ENCODE data around the gene LAMC3. TPM values are rescaled to one million over a fixed set of nuclear protein-coding genes. Genes with fewer than 3 reads are reported as not detected.

The LAMC3 gene
- total RNA-seq, 1 experiment from 2014 or later: 0.36 TPM

DNA sequence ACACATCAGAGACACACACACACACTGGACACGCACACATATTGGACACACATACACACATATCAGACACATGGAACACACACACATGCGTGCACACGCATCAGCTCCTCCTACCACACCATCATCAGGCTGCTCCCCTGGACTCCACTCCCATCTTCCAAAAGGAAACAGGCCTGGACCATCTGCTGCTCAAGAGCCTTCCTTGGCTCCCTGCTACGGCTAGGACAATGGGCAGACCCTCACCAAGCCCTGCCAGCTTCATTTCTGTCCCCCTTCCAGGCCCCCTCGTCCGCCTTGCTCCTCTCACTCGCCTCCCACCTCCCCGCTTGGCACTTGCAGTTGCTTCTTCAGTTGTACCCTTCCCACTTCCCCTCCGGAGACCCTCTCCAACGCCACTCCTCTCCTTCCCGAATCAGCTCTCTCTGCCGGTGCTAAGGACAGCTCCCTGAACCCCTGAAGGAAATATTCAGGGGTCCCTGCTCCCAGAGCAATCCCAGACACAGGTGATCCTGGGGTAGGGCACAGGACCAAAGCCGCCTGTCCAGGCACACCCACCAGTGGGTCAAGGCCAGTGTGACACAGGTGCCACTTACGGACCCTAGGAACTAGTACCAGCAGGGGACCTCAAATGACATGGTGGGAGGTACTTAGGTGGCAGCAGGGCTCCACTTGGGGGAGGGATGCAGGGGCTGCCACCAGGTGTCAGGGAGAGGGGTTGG, 12.1 kb upstream of the LAMC3 start:
- Mint-ChIP-seq H3K27ac (ENCODE audit: unreplicated experiment) (no peak overlapping the region), H3K4me3 (ENCODE audit: unreplicated experiment) (no peak overlapping the region), H3K27me3 (ENCODE audit: insufficient read depth, unreplicated experiment) (peaks cover 8% of the 10 kb centered on the region), H3K9me3 (ENCODE audit: unreplicated experiment) (no peaks in the 10 kb centered on the region), H3K4me1 (ENCODE audit: low read depth, unreplicated experiment) (no peaks in the 10 kb centered on the region), H3K36me3 (ENCODE audit: insufficient read depth, unreplicated experiment) (no peaks in the 10 kb centered on the region)
- H3K36me3 ChIP-seq (ENCODE audit: control insufficient read depth, insufficient read depth, low read length): no peaks in the 10 kb centered on the region
- no TSS peak for BruUV-seq (replicated peaks)
- no peaks in the 10 kb centered on the region for H3K9me3 ChIP-seq
- no peaks in the 10 kb centered on the region for H3K27me3 ChIP-seq (replicated peaks; ENCODE audit: control insufficient read depth, insufficient read depth, low read length)
- TF ChIP-seq, protein P1, sequence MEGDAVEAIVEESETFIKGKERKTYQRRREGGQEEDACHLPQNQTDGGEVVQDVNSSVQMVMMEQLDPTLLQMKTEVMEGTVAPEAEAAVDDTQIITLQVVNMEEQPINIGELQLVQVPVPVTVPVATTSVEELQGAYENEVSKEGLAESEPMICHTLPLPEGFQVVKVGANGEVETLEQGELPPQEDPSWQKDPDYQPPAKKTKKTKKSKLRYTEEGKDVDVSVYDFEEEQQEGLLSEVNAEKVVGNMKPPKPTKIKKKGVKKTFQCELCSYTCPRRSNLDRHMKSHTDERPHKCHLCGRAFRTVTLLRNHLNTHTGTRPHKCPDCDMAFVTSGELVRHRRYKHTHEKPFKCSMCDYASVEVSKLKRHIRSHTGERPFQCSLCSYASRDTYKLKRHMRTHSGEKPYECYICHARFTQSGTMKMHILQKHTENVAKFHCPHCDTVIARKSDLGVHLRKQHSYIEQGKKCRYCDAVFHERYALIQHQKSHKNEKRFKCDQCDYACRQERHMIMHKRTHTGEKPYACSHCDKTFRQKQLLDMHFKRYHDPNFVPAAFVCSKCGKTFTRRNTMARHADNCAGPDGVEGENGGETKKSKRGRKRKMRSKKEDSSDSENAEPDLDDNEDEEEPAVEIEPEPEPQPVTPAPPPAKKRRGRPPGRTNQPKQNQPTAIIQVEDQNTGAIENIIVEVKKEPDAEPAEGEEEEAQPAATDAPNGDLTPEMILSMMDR (IDR thresholded peaks at IDR 0.05; ENCODE audit: insufficient read depth in 1 of 2, low read depth in 1 of 2, low read length in 1 of 2, severe bottlenecking in 1 of 2, unreplicated experiment in 1 of 2): no peak
- no peak overlapping the region for H3K4me3 ChIP-seq (ENCODE audit: low read depth, low read length)
- ChIA-PET CTCF (interaction anchor here (1.9 kb wide), 1 partner anchor 55 kb away, joined by 7 read pairs; no protein-coding TSS in a partner anchor), POLR2A (no interaction called here)
- no peaks in the 10 kb centered on the region for H3K4me1 ChIP-seq
- intact Hi-C loops (cut with micrococcal nuclease; ENCODE audit: unreplicated experiment): no loop called here
- no peak for DNase-seq

DNA sequence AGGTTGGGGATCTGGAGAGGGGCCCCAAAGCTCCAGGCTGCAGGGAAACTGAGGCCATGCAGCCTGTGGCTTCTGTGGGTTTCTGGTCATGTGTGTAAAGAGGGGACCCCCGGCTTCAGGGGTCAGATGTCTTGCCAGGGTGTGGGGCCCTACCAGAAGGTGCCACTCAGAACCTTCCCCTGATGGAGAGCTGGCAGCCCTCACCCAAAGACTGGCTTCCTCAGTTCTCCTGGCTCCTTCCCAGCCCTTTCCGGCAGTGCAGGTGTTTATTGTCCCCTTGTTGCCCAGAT, 11.6 kb upstream of the LAMC3 start:
- Histone ChIP-seq H3K9me3 (no peaks in the 10 kb centered on the region), H3K36me3 (ENCODE audit: control insufficient read depth, insufficient read depth, low read length) (no peaks in the 10 kb centered on the region), H3K27me3 (replicated peaks; ENCODE audit: control insufficient read depth, insufficient read depth, low read length) (no peaks in the 10 kb centered on the region), H3K4me3 (ENCODE audit: low read depth, low read length) (no peak overlapping the region), H3K4me1 (no peaks in the 10 kb centered on the region)
- DNase-seq: no peak
- peaks cover 8% of the 10 kb centered on the region for H3K27me3 Mint-ChIP-seq (ENCODE audit: insufficient read depth, unreplicated experiment)
- intact Hi-C loops (cut with micrococcal nuclease; ENCODE audit: unreplicated experiment): no loop called here
- H3K9me3 Mint-ChIP-seq (ENCODE audit: unreplicated experiment): no peaks in the 10 kb centered on the region
- TF ChIP-seq, protein P1 (IDR thresholded peaks at IDR 0.05; ENCODE audit: insufficient read depth in 1 of 2, low read depth in 1 of 2, low read length in 1 of 2, severe bottlenecking in 1 of 2, unreplicated experiment in 1 of 2): no peak
- no peak overlapping the region for H3K4me3 Mint-ChIP-seq (ENCODE audit: unreplicated experiment)
- no peaks in the 10 kb centered on the region for H3K4me1 Mint-ChIP-seq (ENCODE audit: low read depth, unreplicated experiment)
- no TSS peak for BruUV-seq (replicated peaks)
- ChIA-PET POLR2A (no interaction called here), CTCF (interaction anchor here (1.6 to 1.9 kb wide), 2 partner anchors 49 to 56 kb away, joined by 7 to 9 read pairs; no protein-coding TSS in a partner anchor)
- no peaks in the 10 kb centered on the region for H3K36me3 Mint-ChIP-seq (ENCODE audit: insufficient read depth, unreplicated experiment)
- H3K27ac Mint-ChIP-seq (ENCODE audit: unreplicated experiment): no peak overlapping the region

DNA sequence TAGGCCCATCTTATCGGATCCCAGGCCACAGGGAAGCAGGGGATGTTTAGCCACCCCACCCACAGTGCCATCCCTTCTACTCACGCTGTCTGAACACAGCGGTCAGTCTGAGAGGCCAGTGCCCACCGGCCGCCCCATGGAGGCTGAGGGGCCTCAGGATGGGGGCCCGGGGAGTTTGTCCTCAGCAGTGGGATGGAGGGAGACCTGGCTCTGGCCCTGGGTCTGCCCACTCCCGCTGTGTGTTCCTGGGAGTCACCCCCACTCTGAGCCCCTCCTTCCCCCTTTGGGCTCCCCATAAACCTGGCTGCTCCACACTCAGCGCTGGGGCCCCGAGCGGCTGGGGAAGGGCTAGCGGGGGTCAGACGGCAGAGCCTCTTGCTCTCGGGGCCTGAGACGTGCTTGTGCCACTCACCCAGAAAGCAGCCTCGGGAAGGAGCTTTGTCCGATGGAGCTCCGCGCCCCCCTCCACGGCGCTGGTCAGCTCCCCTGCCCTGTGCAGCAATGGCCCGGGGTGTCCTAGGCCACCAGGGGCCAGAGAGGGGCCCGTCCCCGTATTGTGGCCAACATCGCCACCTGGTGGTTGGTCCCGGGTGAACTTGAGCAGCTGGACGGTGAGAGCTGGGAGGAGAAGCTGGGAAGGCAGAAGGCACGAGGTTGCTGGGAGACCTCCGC, 10.9 kb upstream of the LAMC3 start:
- peaks cover 10% of the 10 kb centered on the region for H3K27me3 Mint-ChIP-seq (ENCODE audit: insufficient read depth, unreplicated experiment)
- Histone ChIP-seq H3K27me3 (replicated peaks; ENCODE audit: control insufficient read depth, insufficient read depth, low read length) (no peaks in the 10 kb centered on the region), H3K4me3 (ENCODE audit: low read depth, low read length) (no peak overlapping the region), H3K9me3 (no peaks in the 10 kb centered on the region), H3K36me3 (ENCODE audit: control insufficient read depth, insufficient read depth, low read length) (no peaks in the 10 kb centered on the region), H3K4me1 (no peaks in the 10 kb centered on the region)
- DNase-seq: peak; percentile 74 to 83
- intact Hi-C loops (cut with micrococcal nuclease; ENCODE audit: unreplicated experiment): loop anchor here (1.0 kb wide), 1 partner anchor 132 kb away; no protein-coding TSS in a partner anchor
- BruUV-seq (replicated peaks): no TSS peak
- no peak overlapping the region for H3K4me3 Mint-ChIP-seq (ENCODE audit: unreplicated experiment)
- CTCF ChIA-PET: interaction anchor here (0.6 to 2.3 kb wide), 17 partner anchors 13 to 314 kb away, joined by 3 to 27 read pairs (median 4); no protein-coding TSS in a partner anchor
- H3K4me1 Mint-ChIP-seq (ENCODE audit: low read depth, unreplicated experiment): no peaks in the 10 kb centered on the region
- no peak overlapping the region for H3K27ac Mint-ChIP-seq (ENCODE audit: unreplicated experiment)
- TF ChIP-seq, protein P1 (IDR thresholded peaks at IDR 0.05; ENCODE audit: insufficient read depth in 1 of 2, low read depth in 1 of 2, low read length in 1 of 2, severe bottlenecking in 1 of 2, unreplicated experiment in 1 of 2): peak; percentile 61 to 75
- POLR2A ChIA-PET: interaction anchor here (0.7 kb wide), 1 partner anchor 106 kb away, joined by 3 read pairs; no protein-coding TSS in a partner anchor
- H3K36me3 Mint-ChIP-seq (ENCODE audit: insufficient read depth, unreplicated experiment): no peaks in the 10 kb centered on the region
- H3K9me3 Mint-ChIP-seq (ENCODE audit: unreplicated experiment): no peaks in the 10 kb centered on the region
